HG03025 (cell line): ENCODE results near the gene CBR1.

ENCODE experiments used
- ATAC-seq: cut with Tn5 transposase; IDR thresholded peaks from one replicate; pipeline ENCODE4 v1.9.1; 2021; ENCODE audit warnings: mild to moderate bottlenecking, moderate library complexity; ENCODE audit not compliant: unreplicated experiment, low FRiP score

CBR1 gene

GRCh38 chr21:36111238-36111637, 41.4 kb downstream of the CBR1 start:
- ATAC-seq, result no peak

- no peak for ATAC-seq
Observed at GRCh38 chr21:36113647-36114428, 44.0 kb downstream of the CBR1 start.

- no peak for ATAC-seq
Observed at GRCh38 chr21:36115138-36115730, 45.4 kb downstream of the CBR1 start.

GRCh38 chr21:36117286-36117741, 47.5 kb downstream of the CBR1 start:
- ATAC-seq, result no peak

GRCh38 chr21:36120304-36120888, 50.6 kb downstream of the CBR1 start:
- ATAC-seq, result no peak
